HG03196 (cell line): Measurements from ENCODE around the gene AUH.

Experiments used
- ATAC-seq: cut with Tn5 transposase; IDR thresholded peaks from one replicate; pipeline ENCODE4 v1.9.1; 2021; ENCODE audit not compliant: unreplicated experiment

Gene AUH

GRCh38 chr9:91297306-91297705 is 64.4 kb downstream of the AUH start:
- ATAC-seq, result no peak

DNA sequence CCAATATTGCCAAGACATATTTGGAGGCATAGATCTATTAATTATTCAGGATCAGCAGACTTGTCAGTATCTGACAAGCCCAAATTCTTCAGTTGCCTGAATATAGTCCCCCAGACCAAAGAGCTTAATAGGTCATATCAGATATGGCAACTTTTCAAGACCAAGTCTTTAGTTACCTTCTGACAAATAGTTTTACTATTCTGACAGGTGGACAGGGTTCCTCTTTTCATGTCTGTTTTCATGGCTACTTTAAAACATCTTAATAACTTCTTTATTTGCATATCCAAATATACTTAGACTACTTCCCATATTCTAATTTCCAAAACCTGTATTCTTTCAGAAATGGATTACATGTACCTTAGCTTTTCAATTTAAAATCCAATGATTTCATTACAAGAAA is 65.4 kb downstream of the AUH start:
- no peak for ATAC-seq

GRCh38 chr9:91295357-91295756 is 66.4 kb downstream of the AUH start:
- no peak for ATAC-seq

GRCh38 chr9:91291866-91292265 is 69.9 kb downstream of the AUH start:
- ATAC-seq, result no peak

DNA sequence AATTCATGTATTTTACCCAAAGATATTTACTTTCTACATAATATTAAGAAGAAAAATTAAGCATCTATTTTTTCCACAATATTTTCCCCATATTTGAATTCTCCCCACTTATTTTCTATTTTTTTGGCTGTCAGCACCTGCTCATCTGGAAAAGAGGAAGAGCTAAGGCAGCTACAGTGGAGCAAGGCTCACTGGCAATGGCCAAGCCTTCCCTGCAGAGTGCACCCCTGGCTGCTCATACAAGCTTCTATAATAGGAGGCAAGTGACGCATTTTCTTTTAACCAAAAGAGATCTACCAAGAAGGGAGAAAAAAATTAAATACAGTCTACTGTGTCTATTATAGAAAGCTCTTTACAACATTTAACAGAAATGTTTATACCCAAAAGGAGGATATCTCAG is 72.5 kb downstream of the AUH start:
- no peak for ATAC-seq

GRCh38 chr9:91285729-91286353 is 75.9 kb downstream of the AUH start:
- no peak for ATAC-seq

- ATAC-seq, result no peak
Measured at GRCh38 chr9:91282292-91282691, 79.4 kb downstream of the AUH start.

- ATAC-seq, result no peak
Measured at GRCh38 chr9:91279296-91280204, 82.2 kb downstream of the AUH start.

GRCh38 chr9:91276513-91276912 is 85.2 kb downstream of the AUH start:
- no peak for ATAC-seq

DNA sequence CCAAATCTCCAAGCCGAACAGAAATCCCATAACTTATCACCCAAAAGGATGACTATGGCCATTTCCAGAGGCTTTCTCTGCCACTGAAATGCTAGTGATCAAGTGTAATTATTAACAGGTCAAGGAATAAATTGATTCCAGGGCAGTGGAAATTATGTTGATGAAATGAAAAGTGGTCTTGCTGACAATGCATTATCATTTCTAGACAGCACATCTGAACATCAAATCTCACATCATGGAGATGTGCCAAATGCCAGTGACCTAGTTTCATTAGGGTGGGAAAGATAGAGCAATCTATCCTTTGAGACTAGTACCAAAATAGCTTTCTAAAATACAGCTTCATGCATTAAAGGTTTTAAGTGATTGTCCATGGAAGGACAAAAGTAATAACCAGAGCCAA is 86.1 kb downstream of the AUH start:
- ATAC-seq, result no peak

DNA sequence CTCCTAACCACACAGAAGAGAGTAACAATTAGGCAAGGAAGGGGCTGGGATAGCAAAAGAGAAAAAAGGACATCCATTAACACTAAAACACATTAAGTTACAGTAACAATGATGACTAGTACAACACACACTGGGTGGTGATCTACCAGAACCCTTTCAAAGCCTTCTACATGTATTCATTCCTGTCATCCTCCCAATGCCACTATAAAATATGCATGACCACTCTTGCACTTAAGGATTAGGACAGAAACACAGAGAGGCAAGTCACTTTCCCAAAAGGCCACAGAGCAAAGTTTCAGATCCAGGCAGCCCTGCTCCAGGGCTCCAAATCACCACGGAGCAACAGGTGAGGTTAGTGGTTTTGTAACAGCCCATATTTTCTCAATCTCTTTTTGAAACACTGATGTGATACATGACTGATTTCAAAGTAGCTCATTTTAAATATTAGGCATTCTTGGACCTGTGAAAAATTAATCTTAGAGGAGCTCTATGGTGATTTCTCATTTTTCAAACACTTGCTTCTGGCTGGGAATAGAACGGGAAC is 86.7 kb downstream of the AUH start:
- ATAC-seq, result no peak

DNA sequence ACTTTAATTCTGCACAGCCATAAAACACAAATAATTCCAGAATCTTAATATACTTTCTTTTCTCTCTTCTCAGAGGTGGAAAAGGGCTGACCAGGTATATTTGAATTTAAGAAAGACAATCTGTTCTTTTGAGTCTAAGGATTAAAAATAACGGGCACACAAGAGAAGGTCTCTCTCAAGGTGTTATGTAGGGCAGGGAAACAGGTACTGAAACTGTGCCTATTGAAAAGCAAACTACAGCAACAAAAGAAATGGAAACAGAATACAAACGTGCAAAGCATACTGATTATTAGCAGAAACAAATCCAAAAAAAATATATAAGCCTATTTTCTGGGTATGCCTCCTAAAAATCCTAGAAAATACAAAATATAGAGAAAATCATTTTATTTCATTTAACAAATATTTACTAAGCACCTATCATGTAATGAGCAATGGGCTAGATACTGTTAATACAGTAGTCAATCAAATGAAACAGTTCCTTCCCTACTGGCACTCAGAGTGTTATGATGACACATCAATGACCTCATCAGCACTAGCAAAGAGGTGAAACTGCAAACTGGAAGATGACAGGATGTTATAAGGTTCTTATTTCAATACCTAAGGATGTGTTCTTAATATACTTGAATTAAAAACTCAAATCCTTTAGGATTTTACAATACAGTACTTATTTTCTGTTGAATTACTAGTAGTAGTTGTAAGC is 87.7 kb downstream of the AUH start:
- ATAC-seq, result peak; percentile 59

DNA sequence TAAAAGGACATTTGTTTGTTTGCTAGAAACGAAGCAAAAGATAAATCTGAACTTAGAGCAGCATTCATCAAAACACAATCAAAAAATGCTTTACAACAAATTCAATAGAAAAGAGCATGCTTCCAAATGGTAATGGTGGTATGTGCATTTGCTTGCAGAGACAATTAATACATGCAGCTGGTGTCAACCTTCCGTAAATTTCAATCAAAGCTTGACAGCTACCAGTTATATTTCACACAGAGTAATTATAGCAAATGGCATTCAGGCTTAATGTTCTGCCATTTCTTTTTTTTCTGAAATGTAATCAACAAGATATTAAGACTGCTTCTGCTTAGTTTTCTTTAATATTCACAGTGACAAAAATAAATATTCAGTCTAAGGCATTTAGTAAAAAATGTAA is 90.6 kb downstream of the AUH start:
- no peak for ATAC-seq

DNA sequence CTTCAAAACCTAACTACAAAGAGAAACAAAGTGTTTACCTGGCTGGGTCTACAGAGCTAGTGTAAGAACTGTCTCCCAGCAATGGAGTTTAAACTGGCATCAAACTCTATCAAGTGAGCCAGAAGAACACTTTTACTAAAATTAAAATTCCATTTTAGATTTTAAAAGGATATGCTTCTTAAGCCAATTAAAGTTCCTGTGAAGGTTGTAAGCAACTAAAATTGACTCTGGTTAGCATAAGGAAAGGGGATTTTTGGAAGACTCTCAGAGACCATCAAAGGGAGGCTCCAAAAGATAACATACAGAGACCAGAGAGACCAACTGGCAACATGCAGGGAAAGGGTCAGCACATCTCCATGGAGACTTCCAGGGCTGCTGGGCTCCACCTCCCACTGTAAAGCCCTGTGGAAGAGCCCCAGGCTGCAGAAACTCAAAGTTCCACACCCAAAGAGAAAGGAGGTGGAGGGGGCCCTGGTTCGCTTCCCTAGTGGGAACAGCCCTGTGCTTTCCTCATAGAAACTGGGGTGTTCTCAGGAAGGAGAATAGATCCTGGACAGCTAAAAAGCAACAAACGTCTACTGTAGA is 91.7 kb downstream of the AUH start:
- ATAC-seq, result no peak

GRCh38 chr9:91266448-91266847 is 95.3 kb downstream of the AUH start:
- no peak for ATAC-seq

DNA sequence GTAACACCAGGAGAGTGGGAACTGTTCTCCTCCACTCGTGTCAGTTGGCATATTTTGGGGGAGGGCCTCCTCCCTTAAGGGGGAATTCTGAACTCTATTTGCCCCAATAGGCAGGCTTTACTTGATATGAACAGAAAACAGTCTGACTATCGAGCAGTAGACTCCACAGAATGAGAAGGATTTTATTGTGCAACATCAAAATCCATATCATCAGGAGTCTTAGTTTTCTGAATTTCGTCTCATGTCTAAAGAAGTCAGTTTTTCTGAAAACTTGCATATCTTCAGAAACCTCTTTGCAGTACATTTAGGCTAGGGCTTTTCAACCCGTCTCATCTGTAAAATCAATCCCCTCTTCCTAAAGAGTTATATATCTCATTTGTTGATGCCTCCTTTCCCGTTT is 96.2 kb downstream of the AUH start:
- no peak for ATAC-seq

DNA sequence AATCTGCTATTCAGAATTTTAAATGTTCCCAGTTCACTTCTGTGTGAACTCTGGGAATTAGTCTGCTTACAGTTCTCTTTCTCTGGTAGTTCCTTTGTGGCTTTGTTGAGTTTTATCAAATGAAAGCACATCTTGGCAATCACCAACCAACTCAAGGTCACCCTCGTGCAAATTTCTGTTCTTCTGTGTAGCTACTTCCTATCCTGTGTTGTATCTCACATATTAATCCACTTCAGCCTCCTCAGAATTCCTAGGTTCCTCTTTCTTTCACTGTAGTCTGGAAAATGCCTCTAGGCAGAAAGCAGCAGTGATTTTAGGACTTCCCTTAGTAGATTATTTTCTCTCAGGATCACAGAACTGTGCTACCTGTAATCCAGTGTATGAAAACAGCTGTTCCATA is 100.3 kb downstream of the AUH start:
- ATAC-seq, result no peak

GRCh38 chr9:91259162-91259561 is 102.6 kb downstream of the AUH start:
- no peak for ATAC-seq

DNA sequence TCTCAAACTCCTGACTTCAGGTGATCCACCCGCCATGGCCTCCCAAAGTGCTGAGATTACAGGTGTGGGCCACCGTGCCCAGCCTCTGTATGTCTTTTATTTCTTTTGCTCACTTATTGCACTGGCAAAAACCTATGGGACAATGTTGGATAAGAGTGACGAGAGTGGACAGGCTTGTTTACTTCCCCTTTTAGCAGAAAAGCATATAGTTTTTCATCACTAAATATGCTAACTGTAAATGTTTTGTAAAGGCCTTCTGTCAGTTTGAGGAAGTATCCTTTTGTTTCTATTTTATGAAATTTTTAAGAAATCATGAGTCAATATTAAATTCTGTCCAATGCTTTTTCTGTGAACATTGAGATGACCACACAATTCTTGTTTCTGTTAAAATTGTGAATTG is 103.3 kb downstream of the AUH start:
- ATAC-seq, result no peak

DNA sequence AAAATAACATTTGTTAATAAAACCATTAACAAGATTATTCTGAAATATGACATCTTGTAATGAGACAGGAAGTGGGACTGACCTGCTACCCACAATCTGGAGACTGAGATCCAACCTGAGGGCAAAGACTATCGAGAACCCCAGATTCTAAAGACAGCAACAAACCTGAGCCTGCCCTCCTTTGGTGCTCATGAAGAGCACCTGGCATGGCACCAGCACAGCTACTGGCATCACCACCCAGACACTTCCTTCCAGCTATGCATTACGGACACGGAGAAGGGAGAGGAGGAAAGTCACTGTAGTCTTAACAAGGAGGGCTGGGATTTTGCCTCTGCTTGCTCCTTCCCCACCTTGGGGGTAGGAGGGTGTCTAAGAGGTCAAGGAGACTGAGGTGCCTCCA is 105.5 kb downstream of the AUH start:
- ATAC-seq, result no peak

DNA sequence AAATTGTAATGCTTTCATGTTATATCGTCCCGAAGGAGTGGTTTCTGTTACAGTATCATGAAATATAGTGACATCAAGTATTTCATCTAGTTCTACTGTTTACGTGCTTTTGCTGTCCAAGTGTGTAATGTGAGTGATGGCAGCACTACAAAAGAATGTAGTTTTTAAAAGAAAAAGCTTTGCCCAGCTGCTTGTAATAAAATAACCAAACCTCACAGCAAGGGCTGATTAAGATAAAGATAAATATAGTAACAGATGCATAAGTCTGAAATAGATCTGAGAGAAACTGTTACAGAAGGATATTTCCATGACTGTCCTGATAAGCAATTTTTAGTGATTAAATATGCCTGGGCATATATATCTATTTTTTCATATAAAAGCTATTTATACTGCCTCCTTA is 106.4 kb downstream of the AUH start:
- ATAC-seq, result no peak
